HL-60 (cell line): ENCODE results near the gene DIAPH3.
"Not testable (repeated sequence)": the region's sequence is repeated elsewhere in the genome, so short reads cannot be mapped to it uniquely, and the experiment has no call there.

ENCODE experiments used
- CTCF ChIP-seq: IDR thresholded peaks from one replicate; pipeline ENCODE4 v1.5.1; 2011; ENCODE audit warnings: low read length, control low read depth, inconsistent platforms; ENCODE audit not compliant: insufficient read depth
- GABPA ChIP-seq: IDR thresholded peaks from 2 replicates; pipeline ENCODE4 v1.6.1; 2012; ENCODE audit warnings: low read depth
- POLR2AphosphoS5 ChIP-seq: IDR thresholded peaks from 2 replicates; pipeline ENCODE4 v1.6.1; 2012; ENCODE audit warnings: low read depth

DNA sequence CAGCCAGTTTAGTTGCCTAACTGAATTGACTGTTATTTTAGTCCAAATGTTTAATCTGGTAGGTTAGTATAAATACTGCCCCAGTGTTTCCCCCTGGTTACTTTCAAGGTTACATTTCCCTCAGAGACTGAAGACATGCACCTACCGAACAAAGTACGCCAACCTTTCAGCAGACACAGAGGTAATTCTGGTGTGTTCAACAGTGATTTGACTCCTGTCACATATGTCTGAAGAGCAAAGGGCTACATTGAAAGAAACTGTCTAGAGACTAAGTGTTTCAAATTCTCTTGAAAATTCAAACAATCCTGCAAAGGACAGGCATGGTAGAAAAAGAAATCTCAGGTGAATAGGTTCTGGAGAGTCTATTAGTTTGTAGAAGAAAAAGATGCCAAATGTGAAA, 32.2 kb upstream of the DIAPH3 start:
- TF ChIP-seq CTCF, POLR2AphosphoS5, GABPA: not testable (repeated sequence)
